T-helper 2 cell treated with Interferon-gamma antibody and Interleukin-4, amounts not matched to agents 5 μg/mL and 100 μg/mL, for 36 hours (primary cell): Measurements from ENCODE around the gene ROBO1.

Experiments used
- DNase-seq: peaks from one replicate; pipeline ENCODE4 v3.0.0; 2021; ENCODE audit warnings: low spot score
- H3K27ac Mint-ChIP-seq: one replicate; pipeline ENCODE4 v1.8.0; 2021; ENCODE audit warnings: mild to moderate bottlenecking, mixed read lengths
- H3K27me3 Mint-ChIP-seq: one replicate; pipeline ENCODE4 v1.8.0; 2021; ENCODE audit warnings: low read depth, mixed read lengths
- H3K36me3 Mint-ChIP-seq: one replicate; pipeline ENCODE4 v1.8.0; 2021; ENCODE audit warnings: low read depth, mixed read lengths
- H3K4me1 Mint-ChIP-seq: one replicate; pipeline ENCODE4 v1.8.0; 2021; ENCODE audit warnings: low read depth, mixed read lengths
- H3K4me3 Mint-ChIP-seq: one replicate; pipeline ENCODE4 v1.8.0; 2022; ENCODE audit warnings: mild to moderate bottlenecking, moderate library complexity, mixed read lengths
- H3K9me3 Mint-ChIP-seq: one replicate; pipeline ENCODE4 v1.8.0; 2021; ENCODE audit warnings: mixed read lengths

Gene ROBO1

DNA sequence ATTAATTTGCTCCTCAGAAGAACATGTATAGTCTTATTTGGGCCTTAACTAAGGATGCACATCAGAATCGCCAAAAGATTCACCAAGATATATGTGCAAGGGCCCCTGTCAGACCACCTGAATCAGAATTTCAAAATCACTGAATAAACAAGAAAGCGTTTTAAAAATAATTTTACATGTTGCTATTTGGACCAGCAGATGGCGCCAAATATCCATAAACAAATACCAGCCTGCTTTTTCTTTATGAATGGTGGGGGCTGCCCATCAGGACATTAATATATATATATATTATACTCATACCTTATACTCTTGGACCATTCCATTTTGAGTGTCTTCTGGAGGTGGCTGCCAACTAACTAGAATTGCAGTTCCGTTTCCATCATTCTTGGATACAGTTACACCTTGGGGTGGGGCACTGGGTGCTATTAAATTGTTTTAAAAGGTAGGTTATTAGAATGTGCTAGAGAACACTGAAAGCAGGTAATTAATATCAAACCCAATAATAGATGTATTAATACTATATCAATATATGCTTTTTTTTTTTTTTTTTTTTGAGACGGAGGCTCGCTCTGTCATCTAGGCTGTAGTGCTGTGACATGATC, 1108.3 kb downstream of the ROBO1 start:
- H3K36me3 Mint-ChIP-seq: no peaks in the 10 kb centered on the region
- no peak overlapping the region for H3K27ac Mint-ChIP-seq
- no peaks in the 10 kb centered on the region for H3K4me1 Mint-ChIP-seq
- H3K9me3 Mint-ChIP-seq: no peaks in the 10 kb centered on the region
- DNase-seq: no peak
- H3K4me3 Mint-ChIP-seq: no peak overlapping the region
- H3K27me3 Mint-ChIP-seq: no peaks in the 10 kb centered on the region

DNA sequence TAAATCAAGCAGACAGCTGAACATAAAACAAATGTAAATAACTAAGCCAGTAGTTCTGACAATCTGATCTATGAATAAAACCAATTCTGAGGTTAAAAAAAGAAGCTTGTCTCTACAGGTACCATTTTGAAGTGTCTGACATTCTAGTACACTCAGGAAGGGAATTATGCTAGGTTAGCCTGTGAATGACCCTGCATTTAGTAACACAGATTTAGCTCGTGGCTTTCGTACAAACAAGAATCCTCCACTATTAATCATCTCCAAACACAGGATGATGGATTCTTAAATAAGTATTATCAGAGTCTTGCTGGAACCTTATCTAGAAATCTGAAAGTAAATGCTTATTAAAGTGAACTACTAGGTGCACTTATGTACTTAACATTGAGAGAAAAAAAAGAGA, 1120.1 kb downstream of the ROBO1 start:
- no peak overlapping the region for H3K4me3 Mint-ChIP-seq
- no peak for DNase-seq
- no peak overlapping the region for H3K27ac Mint-ChIP-seq

DNA sequence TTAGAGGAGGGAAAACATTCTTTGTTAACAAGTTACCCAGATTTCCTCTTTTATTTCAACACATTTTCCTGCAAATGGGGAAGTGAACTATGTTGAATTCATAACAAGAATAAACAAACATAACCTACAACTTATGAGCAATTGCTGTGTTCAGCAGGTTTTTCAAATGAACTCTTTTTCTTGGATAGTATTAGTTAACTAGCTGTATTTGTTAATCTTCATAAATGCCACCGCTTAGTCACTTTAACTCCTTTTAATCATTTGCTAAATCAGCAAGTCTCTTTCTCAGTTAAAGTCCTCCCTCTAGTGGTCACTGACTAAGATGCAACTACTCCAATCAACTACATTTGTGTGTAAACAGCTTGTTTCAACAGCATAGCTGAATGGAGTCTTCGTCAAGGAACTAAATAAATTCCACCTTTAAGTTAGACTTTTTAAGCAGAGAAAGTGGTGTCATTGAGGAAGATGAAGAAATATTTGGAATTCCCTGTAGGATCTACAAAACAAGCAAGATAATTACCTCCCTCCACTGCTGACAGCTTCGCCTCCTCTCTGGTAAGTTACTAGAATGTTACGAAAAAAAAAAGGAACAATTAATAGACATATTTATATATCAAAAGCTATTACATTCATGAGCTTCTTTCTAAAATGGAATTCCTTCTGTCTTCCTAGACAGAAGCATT, 1122.0 kb downstream of the ROBO1 start:
- DNase-seq: no peak
- H3K27me3 Mint-ChIP-seq: no peaks in the 10 kb centered on the region
- no peak overlapping the region for H3K27ac Mint-ChIP-seq
- H3K4me1 Mint-ChIP-seq: no peaks in the 10 kb centered on the region
- no peak overlapping the region for H3K4me3 Mint-ChIP-seq
- no peaks in the 10 kb centered on the region for H3K36me3 Mint-ChIP-seq
- H3K9me3 Mint-ChIP-seq: no peaks in the 10 kb centered on the region

More for the DNA sequence above, 1120.1 kb downstream of the ROBO1 start:
- no peaks in the 10 kb centered on the region for H3K4me1 Mint-ChIP-seq
- no peaks in the 10 kb centered on the region for H3K27me3 Mint-ChIP-seq
- no peaks in the 10 kb centered on the region for H3K36me3 Mint-ChIP-seq
- no peaks in the 10 kb centered on the region for H3K9me3 Mint-ChIP-seq

DNA sequence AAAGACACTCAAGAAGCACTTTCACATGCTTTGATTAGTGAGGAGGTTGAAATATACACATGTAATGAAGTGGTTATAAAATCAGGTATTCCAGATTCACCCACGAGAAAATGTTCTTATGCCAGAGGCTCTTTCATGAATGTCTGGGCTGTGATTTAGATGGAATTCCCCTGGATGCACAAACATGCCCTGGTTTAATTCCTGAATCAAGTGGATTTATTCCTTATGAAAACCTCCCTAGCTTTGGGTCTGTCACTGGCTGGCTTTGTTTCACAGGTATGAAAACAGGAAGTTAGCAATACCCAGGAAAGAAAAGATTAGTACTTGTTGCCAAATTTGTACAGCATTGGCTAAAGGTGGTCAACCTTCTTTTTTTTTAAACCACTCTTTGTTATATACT, 1123.0 kb downstream of the ROBO1 start:
- no peak overlapping the region for H3K4me3 Mint-ChIP-seq
- no peaks in the 10 kb centered on the region for H3K9me3 Mint-ChIP-seq
- DNase-seq: no peak
- no peaks in the 10 kb centered on the region for H3K4me1 Mint-ChIP-seq
- H3K27ac Mint-ChIP-seq: no peak overlapping the region
- H3K36me3 Mint-ChIP-seq: no peaks in the 10 kb centered on the region
- H3K27me3 Mint-ChIP-seq: no peaks in the 10 kb centered on the region

DNA sequence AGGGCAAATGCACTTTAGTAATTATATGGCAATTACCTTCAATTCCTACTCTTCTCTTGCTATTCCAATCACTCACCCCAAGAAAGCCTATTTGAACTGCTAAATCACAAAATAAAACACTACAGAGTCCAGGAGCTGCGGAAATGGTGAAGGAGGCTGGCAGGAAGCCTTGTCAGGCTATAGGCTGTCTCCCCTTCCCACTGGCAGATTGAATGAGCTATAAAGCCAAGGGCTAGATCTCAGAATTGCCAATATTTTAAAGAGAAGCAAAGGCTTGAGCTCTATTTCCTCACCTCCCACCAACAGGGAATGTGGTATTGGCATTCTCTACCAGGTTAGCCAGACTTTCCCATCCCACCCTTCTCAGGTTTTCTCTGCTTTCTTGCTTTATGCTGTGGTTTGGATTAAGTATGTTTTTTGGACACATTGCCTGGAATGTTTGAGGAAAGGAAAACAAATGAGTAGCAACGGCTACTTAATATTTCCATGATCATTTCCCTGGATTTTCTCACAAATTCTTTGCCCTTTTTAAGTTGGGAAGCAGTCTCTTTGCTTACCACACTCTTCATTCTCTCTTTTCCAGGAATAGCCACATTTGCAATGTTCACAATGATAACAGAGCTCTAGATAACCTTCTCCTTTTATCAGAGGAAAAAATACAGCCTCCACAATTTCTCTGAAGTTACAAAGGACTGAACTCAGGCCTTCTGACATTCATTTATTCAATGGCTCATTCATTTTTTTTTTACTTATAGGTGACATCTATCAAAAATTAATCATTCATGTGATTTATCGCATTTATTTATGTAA, 1125.4 kb downstream of the ROBO1 start:
- no peak overlapping the region for H3K4me3 Mint-ChIP-seq
- no peaks in the 10 kb centered on the region for H3K27me3 Mint-ChIP-seq
- H3K27ac Mint-ChIP-seq: no peak overlapping the region
- no peaks in the 10 kb centered on the region for H3K4me1 Mint-ChIP-seq
- no peaks in the 10 kb centered on the region for H3K36me3 Mint-ChIP-seq
- DNase-seq: no peak
- H3K9me3 Mint-ChIP-seq: no peaks in the 10 kb centered on the region

DNA sequence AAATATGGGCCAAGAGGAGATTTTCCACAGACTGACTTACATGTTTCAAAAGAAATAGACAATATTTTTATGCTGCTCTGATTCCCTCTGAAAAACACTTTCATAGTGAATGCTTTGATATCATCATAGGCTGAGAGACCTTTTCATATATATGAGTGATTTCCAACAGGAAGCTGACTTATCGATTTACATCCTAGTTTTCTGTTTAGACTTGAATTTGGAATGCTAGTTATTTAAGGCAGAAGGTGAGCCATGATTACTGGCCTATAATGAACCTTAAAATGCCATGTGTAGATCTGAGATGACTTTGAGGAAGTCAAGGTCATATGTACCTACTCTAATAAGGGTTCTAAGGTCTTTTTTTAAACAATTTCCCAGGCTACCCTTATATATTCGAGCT, 1126.1 kb downstream of the ROBO1 start:
- Mint-ChIP-seq H3K27me3 (no peaks in the 10 kb centered on the region), H3K4me1 (no peaks in the 10 kb centered on the region), H3K9me3 (no peaks in the 10 kb centered on the region), H3K4me3 (no peak overlapping the region), H3K36me3 (no peaks in the 10 kb centered on the region), H3K27ac (no peak overlapping the region)
- DNase-seq: no peak

DNA sequence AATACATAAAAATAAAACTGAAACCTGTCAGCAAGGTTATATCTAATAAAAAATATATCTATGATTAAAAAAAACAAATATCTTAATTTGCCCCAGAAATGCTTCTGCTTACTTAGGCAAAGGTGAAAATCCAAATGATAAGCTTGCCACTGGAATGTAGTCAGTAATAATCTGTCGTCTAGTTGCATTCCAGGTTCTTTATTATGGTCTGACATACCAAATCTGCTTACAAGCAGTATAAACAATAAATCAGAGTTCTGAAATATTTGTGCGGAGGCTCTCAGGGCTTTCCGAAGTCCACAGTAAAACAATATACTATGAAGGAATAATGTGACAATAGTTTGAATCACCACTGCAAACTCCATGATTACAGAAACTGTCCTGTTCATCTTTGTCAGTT, 1133.5 kb downstream of the ROBO1 start:
- H3K36me3 Mint-ChIP-seq: no peaks in the 10 kb centered on the region
- no peak for DNase-seq
- no peak overlapping the region for H3K4me3 Mint-ChIP-seq
- no peak overlapping the region for H3K27ac Mint-ChIP-seq
- H3K4me1 Mint-ChIP-seq: no peaks in the 10 kb centered on the region
- no peaks in the 10 kb centered on the region for H3K27me3 Mint-ChIP-seq
- H3K9me3 Mint-ChIP-seq: no peaks in the 10 kb centered on the region

DNA sequence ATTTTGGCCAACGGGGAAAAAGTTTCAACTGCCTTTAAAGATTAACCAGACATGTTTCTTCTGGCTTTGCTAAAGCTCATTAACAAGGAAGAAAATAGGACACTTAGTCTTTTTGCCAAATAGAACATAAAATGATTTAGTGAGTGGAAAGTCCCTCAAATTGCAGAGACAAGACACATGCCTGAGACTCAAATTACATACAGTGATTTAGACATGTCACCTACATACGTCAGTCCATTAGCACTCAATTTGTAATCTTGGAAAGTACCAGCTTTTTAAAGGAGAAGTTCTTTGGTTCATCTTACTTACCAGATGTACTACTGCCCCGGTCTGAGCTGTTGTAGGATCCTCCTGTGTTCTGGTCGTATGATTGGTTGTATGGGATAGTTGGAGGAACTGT, 1134.2 kb downstream of the ROBO1 start:
- H3K4me3 Mint-ChIP-seq: no peak overlapping the region
- DNase-seq: no peak
- no peak overlapping the region for H3K27ac Mint-ChIP-seq
- no peaks in the 10 kb centered on the region for H3K4me1 Mint-ChIP-seq
- no peaks in the 10 kb centered on the region for H3K36me3 Mint-ChIP-seq
- peaks cover 4% of the 10 kb centered on the region for H3K9me3 Mint-ChIP-seq
- no peaks in the 10 kb centered on the region for H3K27me3 Mint-ChIP-seq

DNA sequence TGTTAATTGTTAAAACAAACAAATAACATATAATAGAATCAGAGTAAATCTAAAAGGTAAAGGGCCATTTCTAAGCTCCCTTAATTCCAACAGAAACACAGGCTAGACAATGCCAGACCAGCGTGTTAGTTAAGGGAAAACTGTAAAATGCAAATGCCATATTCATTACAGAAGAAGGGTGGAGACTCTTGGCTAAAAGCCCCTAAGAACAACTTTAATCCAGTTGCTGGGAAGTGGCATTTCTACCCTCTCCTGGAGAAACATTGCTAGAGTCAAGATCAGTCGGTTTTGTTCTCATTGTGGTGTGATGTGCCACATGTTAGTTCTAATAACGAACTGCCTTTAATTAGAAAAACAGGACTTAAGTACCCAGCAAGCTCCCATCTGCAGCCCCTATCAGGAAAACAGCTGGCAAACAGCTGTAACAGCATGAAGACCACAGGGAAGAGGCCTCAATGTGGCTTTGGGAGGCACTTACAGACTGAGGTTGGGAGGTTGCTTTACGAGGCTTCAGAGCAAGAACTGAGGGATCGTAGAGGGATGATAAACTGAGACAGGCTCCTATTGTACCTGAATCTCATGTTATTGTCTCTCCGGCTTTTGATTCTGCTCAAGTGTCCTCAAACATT, 1134.8 kb downstream of the ROBO1 start:
- H3K27ac Mint-ChIP-seq: no peak overlapping the region
- no peak overlapping the region for H3K4me3 Mint-ChIP-seq
- no peaks in the 10 kb centered on the region for H3K36me3 Mint-ChIP-seq
- H3K27me3 Mint-ChIP-seq: no peaks in the 10 kb centered on the region
- no peaks in the 10 kb centered on the region for H3K4me1 Mint-ChIP-seq
- no peak for DNase-seq
- peaks cover 6% of the 10 kb centered on the region for H3K9me3 Mint-ChIP-seq

DNA sequence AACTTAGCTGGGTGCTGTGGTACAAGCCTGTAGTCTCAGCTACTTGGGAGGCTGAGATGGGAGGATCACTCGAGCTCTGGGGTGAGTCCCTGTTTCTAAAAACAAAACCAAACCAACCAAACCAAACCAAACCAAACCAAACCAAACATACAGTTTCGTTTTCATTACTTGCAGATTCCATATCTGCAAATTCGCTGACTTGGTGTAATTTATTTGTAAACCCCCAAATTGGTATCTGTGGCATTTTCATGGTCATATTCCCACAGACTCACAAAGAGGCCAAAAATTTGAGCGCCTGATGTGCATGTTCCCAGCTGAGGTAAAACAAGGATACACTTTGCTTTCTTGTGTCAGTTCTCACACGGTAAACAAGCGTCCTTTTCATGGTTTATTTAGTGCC, 1138.3 kb downstream of the ROBO1 start:
- H3K4me1 Mint-ChIP-seq: no peaks in the 10 kb centered on the region
- H3K9me3 Mint-ChIP-seq: peaks cover 9% of the 10 kb centered on the region
- H3K36me3 Mint-ChIP-seq: no peaks in the 10 kb centered on the region
- H3K27ac Mint-ChIP-seq: no peak overlapping the region
- no peak for DNase-seq
- no peaks in the 10 kb centered on the region for H3K27me3 Mint-ChIP-seq
- H3K4me3 Mint-ChIP-seq: no peak overlapping the region

DNA sequence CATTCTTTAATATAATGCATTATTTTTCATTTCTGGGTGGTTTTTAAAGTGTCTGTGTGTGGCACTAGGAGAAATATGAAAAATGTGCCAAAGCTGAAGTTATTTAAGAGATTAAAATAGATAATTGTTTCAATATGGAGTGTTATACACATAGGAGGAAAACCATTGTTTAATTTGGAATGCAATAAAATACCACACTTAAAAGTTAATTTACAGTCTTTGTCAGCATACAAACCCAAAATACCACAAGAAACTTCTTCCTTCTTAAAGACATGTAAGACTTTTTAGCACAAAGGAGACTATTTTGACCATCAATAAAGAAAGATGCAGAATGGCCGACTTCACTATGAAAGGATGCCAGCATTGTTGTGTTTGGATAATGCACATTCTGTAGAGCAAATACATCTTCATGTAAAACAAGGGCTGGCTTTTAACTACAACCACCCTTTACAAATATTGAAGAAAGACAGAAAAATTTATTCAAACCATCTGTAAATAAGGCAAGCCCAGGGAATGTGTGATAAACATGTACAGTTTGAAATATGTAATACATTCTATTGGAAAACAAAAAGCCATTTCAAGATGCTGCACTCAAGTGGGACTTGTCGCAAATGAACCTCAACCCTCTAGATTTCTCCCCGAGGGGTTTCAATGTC, 1146.6 kb downstream of the ROBO1 start:
- Mint-ChIP-seq H3K36me3 (no peaks in the 10 kb centered on the region), H3K4me1 (no peaks in the 10 kb centered on the region), H3K27ac (no peak overlapping the region), H3K9me3 (peaks cover 4% of the 10 kb centered on the region), H3K4me3 (no peak overlapping the region), H3K27me3 (no peaks in the 10 kb centered on the region)
- no peak for DNase-seq

DNA sequence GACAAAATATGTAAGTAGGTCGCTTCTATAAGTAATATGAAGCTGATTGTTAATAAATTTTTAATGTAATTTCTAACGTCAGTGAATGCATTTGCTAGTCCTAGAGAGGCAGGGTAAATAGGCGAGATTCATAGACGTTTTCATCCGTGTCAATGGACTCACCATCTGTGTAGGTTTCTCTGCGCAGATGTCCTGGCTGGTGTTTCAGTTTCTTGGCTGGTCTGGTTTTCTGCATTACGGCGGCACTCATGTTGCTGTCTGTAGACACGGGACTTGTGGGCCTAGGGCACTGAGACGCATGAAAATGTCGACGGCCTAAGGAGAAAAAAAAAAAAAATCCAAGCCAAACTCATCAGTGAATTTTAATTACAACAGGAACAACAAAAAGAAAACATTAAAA, 1153.3 kb downstream of the ROBO1 start:
- no peak overlapping the region for H3K27ac Mint-ChIP-seq
- no peak for DNase-seq
- no peaks in the 10 kb centered on the region for H3K4me1 Mint-ChIP-seq
- peaks cover 4% of the 10 kb centered on the region for H3K9me3 Mint-ChIP-seq
- no peaks in the 10 kb centered on the region for H3K36me3 Mint-ChIP-seq
- H3K27me3 Mint-ChIP-seq: no peaks in the 10 kb centered on the region
- no peak overlapping the region for H3K4me3 Mint-ChIP-seq

DNA sequence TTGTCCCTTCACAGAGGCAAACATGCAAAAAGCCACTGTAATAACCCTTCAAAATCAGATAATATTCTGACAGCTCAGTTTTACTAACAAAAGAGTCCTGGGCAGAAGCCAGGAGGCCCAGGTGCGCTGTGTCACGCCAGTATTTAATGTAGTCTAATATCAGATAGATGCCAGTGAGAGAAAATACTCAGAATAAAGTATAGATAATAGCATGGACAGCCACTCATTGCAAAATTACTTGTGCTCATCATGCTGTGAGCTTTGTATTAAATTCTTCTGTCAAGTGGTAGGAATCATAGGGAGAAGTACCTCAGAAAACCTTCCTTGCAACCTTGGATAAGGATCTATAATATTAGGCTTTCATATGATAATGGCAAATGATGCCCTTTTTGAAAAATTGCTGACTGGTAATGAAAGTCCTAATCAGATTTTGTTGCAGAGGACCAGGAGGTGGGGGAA, 1154.3 kb downstream of the ROBO1 start:
- peaks cover 8% of the 10 kb centered on the region for H3K9me3 Mint-ChIP-seq
- no peaks in the 10 kb centered on the region for H3K27me3 Mint-ChIP-seq
- no peak overlapping the region for H3K27ac Mint-ChIP-seq
- H3K36me3 Mint-ChIP-seq: no peaks in the 10 kb centered on the region
- H3K4me1 Mint-ChIP-seq: no peaks in the 10 kb centered on the region
- H3K4me3 Mint-ChIP-seq: no peak overlapping the region
- no peak for DNase-seq

DNA sequence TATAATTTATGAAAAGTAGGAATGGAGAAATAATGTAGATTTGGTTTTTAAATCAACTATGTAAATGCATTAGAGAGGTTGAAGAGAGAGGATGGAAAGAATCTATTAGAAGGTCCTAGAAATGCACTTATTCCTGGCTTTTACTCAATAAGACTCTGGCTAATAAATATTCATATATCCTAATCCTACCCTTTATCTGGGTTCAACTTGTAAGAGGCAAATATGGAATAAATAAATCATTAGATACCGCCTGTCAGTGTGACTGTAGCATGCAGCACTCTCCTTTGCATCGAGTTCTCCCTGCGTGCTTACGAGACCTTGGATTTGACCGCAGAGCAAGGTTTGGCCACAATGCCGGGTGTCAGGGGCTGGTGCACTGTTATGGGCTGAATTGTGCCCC, 1156.5 kb downstream of the ROBO1 start:
- H3K27ac Mint-ChIP-seq: no peak overlapping the region
- no peak for DNase-seq
- no peaks in the 10 kb centered on the region for H3K27me3 Mint-ChIP-seq
- H3K4me3 Mint-ChIP-seq: no peak overlapping the region
- no peaks in the 10 kb centered on the region for H3K4me1 Mint-ChIP-seq
- no peaks in the 10 kb centered on the region for H3K36me3 Mint-ChIP-seq
- peaks cover 7% of the 10 kb centered on the region for H3K9me3 Mint-ChIP-seq
